HG03432 (cell line): ENCODE results near the gene THUMPD3.

Experiments used
- ATAC-seq: cut with Tn5 transposase; IDR thresholded peaks from one replicate; pipeline ENCODE4 v1.9.1; 2021; ENCODE audit warnings: mild to moderate bottlenecking, moderate library complexity; ENCODE audit not compliant: unreplicated experiment

Gene THUMPD3

DNA sequence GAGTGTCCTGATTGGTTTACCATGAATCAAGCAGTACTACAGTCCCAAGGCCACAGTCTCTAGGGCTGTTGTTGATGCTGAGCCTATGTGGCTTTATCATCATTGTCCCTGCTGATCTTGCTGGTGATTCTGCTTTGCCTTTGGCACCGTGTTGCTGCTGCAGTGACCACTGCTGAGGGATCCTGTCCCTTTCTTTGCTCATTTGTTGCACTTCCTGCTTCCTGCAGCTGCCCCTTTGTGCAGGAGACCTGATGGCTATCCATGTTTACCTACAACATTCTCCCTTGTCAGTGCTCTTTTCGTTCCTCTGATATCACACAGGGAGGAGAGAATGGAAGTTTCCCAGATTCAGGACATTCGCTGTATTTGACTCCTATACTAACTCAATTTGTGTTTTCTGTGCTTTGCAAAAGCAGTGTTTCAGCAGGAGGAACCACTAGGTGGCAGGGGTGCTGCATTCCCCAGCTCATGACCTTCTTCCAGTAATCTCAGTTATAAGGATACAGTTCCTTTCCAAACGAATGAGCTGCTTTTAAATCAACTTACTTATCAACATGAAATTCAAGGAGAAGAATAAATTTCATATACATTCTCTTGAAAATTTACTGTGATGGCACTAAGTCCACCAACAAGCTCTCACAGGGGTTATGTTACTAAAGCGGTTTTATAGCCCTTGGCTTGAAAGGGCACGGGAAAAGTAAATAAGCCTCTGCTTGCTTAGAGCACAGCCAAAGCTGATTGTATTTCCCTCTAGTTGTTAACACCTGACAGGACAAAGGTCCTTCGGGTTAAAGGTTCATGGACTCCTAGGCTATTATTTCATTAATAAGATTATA is 9.7 kb upstream of the THUMPD3 start:
- ATAC-seq = peak; percentile 62

DNA sequence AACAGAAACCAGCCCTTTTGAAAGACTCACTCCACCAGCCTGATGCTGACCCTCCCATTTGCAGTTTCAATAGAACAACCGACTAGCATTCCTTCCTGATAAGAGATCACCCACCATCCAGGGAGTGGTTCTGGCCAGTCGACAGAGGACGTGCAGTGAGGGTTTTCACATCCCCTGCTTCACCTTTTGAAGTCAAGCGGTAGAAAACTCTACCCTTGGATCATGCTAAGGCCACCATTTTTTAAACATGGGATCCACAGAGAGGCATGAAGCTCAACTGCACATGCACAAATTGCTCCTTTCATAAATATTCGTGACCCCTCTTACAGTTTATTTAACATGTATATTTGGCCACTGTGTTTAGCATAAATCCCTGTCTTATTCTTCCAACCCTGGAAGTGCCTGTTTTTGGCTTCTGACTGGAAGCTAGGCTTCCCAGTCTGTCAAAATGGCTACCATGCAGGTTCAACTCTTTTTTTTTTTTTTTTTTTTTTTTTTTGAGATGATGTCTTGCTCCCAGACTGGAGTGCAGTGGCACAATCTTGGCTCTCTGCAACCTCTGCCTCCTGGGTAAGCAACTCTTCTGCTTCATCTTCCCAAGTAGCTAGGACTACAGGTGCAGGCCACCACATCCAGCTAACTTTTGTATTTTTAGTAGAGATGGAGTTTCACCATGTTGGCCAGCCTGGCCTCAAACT is 1.0 kb upstream of the THUMPD3 start:
- ATAC-seq = no peak

DNA sequence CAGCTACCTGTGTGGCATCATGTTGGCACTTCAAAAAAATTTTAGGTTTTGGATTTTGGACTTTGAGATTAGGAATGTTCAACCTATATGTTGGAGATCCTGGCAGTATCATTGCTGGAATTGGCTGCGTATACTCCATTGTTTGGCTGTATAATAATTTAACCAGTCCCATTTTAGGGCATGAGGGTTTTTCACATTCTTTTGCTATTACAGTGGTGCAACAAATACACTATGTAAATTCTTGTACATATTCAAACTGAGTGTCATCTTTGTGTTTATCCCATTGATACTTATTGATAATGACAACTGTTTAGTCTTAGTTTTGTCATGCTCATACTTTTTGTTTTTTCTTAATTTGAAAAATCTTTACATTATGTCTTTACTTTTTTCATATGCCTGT is 6.7 kb downstream of the THUMPD3 start:
- no peak for ATAC-seq

DNA sequence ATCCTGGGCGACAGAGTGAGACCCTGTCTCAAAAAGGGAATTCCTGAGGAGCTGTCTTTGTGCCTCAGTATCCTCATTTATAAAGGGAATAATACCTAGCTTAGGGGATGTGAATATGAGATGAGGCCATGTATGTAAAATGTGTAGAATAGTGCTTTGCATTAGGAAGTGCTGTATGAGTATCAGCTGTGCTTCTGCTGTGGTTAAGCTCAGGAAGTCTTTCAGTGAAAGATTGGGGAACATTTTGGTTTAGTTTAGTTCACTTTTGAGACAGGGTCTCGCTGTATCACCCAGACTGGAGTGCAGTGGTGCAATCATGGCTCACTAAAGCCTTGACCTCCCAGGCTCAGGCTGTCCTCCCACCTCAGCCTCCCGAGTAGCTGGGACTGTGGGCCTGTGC is 10.6 kb downstream of the THUMPD3 start:
- ATAC-seq = no peak

DNA sequence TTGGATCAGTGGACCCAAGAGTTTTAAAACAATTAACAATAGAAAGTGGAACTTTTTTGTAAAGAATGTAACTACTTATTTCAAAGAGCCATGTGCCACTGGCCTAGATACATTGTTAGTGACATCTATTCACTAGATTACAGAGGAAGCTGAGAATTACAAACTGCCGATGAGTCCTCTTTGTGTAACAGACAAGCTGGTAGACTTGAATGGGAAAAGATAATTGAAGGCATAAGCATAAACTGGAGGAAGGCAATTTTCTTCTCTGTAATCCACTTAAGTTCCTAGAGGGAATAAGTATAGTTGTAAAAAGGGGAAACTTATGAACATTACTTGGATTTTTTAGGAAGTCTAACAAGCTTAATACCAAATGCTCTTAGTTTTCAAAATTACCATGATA is 15.1 kb downstream of the THUMPD3 start:
- ATAC-seq = no peak

DNA sequence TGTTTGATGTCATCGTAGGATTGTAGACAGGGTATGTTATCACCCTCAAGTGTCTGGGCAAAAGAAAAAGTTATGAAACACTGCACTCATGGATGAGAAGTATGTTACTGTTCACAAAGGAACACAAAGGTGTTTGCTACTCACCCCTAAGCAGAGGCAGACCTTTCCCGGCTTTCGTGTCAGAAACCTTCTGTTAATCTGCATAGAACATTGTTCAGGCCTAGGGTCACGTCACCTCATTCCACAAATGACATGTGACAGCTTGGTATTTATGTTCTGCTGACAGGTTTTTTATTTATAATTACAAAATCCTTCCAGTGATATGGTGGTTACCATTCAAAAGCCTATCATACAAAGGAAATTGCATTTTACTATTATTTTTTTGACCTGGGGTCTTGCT is 16.5 kb downstream of the THUMPD3 start:
- no peak for ATAC-seq

DNA sequence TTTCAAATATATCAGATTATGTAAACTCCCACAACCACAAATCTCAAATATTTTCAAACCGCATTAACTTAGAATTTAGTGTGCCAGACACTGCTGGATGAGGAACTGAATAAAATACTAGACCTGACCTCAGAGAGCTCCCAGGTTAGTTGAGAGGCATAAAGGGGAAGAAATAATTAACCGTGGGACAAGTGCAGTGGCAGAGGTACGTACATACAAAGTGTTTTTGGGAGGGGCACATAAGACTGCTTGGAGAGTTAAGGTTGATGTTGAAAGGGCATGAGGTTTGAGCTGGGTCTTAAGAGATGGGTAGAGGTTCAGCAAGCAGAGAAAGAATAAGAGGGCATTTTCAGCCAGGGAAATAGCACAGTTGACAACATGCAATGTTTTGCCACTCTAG is 17.2 kb downstream of the THUMPD3 start:
- ATAC-seq = no peak

DNA sequence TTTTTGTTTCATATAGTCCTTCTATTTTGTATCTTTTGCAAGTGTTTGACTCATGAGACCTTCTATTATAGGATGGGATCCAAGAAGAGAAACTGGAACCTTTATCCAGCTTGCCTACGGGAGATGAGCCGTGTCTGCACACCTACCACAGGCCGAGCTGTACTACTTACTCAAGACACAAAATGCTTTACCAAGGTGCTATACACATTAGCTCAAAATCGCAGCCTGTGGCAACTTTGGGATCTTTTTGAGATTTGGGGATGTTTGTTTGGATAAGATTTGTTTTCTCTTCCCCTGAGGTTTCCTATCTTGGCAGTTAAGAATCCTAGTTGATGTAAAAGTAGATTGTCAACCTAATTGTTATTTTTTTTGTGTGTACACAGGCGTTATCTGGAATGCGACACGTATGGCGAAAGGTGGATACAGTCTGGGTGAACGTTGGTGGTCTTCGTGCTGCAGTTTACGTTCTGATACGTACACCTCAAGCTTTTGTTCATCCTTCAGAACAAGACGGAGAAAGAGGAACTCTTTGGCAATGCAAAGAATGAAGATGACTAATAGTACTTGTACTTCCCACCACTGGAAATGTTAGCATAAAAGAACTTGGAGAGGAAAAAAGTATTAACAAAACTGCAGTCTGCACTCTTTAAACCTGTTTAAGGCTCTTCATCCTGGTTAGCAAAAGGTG is 21.4 kb downstream of the THUMPD3 start:
- no peak for ATAC-seq

DNA sequence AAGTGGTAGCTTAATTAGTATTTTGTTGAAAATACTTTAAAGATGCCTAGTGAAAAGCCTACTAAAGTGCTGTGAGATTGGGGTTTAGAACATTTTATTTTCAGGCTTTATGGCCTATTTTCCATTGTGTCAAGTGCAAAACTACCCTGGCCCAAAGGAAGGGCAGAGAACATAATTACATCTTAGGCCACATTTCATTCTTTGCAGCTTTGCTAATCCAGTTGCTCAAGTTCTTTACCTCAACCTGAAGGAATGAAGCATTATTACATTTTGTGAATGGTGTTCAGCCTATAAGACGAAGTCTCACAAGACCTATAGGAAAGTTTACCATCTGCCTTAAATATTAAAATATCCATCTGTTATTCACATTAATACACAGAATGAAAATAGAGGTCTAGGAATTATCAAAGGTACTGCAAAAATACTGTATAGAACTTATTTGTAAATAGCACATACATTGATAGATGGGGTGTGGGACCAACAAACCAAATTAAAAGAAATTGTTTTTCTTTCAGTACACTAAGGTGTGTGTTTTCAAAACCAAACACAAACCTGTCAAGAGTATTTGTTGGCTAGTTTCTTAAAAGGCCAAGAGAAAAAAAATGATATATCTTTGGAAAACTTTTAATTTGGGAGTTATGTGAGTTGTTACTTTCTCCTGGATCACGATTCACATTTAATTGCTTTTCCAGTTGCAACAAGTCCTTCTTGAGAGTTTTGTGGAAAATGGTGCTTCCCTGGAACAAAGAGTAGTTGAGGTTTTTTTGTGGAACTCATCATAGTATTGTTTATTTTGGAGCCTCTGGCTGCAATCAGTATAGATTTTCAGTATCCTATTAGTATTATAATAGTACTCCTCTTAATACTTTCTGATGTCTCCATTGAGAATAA is 22.6 kb downstream of the THUMPD3 start:
- no peak for ATAC-seq

DNA sequence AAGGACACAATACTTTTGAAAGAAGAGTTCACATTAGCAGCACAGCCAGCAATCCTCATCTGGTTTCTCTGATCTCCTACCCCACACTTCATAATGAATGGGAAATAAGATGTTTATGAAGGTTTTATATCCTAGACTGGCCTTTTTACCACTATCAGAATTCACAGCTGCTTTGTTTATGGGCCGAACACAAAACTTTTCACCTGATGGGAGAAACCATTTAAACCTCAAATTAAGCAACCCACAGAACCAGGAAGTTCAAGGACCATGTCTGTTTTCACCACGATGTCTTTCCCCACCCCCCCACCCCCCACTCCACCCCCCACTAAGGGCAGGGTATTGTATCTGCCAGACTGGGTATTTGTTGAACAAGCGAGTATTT is 23.2 kb downstream of the THUMPD3 start:
- no peak for ATAC-seq

DNA sequence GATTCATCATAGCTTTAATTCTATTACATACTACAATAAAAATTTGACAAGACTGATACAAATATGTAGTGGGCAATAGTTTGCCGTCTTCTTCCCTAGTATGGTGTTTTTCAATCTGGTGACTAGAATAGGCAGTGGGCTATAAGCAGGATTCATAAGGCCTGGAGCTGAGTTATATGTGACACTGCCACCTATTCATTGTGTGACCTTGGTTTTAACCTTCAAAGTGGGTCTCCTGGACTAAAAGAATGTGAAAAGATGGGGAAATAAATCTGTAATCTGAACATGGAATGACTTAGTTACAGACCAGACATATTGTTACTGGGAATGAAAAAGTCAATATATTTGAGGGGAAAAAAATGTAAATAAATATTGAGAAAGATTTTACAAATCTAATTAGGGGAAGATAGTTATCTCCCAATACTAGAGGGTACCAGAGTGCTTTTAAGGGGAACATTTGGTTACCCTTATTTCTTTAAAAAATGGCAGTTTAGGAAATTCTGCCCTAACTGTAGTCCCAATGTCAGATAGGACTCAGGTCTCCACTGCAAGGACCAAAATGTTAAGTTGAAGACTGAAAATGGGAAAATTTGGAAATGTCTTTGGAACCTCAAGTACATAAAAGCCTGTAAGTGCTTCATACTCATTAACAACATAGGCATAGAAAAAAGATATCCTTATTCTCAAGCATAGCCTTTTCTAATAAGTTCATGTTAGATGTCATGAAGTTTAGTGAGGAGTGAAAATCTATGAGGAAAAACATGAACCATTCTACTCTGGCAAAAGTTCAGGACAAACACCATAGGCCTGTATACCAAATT is 23.9 kb downstream of the THUMPD3 start:
- ATAC-seq = no peak

DNA sequence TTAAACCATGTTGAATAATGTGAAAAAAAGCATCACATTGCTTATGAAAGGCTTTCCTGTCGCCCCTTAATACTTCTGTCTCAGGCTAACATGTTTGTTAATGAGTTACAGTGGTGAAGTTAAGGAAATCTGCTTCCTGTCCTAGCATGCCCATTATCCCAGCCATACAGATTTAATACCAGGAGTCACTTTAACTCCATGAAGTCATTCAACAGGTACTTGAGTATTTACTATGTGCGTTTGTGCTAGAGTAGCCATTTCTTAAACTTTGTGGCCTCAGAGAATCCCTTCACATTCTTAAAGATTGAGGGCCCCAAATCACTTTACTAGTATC is 24.4 kb downstream of the THUMPD3 start:
- no peak for ATAC-seq

DNA sequence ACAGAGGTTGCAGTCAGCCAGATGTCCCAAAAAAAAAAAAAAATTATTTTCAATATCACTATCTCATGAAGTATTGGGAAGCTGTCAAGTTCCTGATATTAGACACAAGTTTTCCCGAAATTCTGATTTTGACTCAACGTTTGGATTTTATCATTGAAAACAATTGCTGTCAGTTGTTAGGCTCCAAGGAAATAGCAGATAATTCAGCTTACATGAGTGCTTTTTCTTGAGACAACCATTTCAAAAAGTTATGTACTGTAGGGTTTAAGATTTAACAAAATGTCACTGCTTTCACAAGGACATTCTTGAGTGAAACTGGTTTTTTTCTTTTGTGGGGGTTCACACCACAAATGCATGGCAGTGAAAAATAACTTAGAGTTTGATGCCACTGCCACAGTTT is 25.3 kb downstream of the THUMPD3 start:
- ATAC-seq = no peak

DNA sequence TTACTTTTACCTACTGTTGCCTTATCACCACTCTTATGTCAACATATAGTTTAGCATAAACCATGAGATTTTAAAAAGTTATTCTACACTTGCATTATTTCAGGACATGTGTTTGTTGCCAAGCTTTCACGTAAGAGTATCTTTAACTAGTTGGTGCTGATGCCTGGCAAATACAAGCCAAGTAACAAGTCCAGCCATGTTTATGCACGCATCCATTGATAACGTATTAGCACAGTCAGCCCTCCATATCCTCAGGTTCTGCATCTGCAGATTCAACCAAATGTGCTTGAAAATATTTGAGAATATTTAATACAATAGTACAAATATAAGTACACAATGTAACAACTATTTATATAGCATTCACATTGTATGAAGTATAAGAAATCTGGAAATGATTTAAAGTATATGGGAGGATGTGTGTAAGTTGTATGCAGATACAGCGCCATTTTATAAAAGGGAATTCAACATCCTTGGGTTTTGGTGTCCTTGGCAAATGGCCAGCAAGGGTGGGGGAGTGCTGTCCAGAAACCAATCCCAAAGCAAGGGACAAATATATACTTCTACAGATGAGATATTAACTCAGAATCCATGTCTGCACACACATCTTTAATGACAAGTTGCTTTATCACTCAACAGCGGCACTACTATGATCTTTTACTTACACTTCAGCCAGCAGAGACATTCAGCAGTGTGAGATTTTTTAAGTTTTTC is 25.9 kb downstream of the THUMPD3 start:
- ATAC-seq = no peak

DNA sequence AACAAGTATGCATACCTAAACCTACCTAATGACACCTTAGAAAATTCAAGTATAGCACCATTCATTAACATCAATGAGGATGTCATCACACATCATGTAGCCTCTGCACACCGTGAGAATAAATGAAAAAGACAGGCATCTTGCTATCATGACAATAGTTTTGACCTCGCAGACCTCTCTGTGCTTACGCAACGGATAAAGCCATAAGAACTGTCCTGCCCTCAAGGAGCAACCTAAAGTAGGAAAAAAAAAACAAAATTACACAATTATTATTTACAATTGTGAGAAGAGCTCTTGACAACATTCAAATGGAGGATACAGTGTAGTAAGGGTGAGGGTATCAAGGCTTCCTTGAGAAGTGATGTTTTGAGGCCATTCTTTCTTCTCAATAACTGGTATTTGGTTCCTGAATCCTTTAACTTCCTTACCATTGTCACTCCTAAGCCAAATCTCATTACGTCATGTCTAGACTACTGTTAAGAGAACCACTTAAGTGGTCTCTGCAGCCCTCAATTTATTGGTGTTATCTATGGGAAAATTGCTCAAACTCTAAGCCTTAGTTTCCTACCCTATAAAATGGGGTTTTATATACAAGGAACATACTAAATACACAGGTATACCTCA is 27.5 kb downstream of the THUMPD3 start:
- ATAC-seq = no peak

DNA sequence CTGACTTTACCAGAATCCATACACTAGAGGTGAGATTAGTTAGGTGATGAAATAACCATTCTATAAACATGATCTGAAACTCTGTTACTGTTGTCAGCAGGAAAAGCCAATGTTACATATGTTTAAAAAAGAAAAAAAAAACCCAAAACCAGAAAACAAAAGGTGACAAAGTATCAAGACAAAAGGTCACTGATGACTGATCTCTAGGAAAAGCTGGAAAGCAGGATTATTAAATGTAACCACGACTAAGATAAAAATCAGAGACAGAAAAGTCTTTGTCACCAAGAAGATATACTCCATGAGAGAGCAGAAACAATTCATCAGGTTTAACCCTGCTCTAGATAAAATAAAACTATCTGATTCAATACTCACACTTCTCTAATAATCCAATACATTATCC is 29.2 kb downstream of the THUMPD3 start:
- ATAC-seq = no peak

DNA sequence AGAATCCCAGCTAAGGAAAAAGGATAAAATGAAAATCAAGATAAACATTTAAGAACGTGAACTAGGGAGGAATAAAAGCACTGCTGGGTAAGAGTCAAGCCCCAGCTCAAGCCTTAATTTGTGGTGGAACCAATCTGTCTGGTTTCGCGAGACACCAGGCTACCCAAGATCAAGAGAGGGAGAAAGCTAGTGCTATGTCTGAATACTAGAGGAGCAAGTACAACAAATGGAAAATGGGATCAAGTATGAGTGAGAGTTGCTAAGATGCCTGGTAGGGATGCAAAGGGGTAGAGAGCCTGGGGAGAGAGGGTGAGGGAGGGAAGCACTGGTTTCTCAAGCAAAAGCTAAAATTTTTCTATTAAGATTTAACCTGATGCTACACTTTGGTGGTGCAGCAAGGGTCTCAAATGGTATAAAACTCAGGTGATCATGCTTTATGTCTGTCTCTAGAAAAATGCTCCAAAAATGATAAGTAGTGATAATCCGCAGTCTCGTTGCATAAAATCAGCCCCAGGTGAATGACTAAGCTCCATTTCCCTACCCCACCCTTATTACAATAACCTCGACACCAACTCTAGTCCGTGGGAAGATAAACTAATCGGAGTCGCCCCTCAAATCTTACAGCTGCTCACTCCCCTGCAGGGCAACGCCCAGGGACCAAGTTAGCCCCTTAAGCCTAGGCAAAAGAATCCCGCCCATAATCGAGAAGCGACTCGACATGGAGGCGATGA is 32.9 kb downstream of the THUMPD3 start:
- ATAC-seq = no peak

DNA sequence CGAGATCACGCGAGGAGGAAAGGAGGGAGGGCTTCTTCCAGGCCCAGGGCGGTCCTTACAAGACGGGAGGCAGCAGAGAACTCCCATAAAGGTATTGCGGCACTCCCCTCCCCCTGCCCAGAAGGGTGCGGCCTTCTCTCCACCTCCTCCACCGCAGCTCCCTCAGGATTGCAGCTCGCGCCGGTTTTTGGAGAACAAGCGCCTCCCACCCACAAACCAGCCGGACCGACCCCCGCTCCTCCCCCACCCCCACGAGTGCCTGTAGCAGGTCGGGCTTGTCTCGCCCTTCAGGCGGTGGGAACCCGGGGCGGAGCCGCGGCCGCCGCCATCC is 33.4 kb downstream of the THUMPD3 start:
- peak; percentile 37 for ATAC-seq
